SH-SY5Y (cell line): Measurements from ENCODE around the gene NXPE3.
A peak's percentile ranks its signal among the peaks of the same experiment; 100 is the strongest.

Source experiments
- GATA2 ChIP-seq: IDR thresholded peaks from 2 replicates; pipeline ENCODE4 v1.6.1; 2011; ENCODE audit warnings: mild to moderate bottlenecking, low read depth, low read length
- GATA3 ChIP-seq: IDR thresholded peaks from 2 replicates; pipeline ENCODE4 v1.6.1; 2011; ENCODE audit warnings: low read depth, mild to moderate bottlenecking, low read length, moderate library complexity

The NXPE3 gene

DNA sequence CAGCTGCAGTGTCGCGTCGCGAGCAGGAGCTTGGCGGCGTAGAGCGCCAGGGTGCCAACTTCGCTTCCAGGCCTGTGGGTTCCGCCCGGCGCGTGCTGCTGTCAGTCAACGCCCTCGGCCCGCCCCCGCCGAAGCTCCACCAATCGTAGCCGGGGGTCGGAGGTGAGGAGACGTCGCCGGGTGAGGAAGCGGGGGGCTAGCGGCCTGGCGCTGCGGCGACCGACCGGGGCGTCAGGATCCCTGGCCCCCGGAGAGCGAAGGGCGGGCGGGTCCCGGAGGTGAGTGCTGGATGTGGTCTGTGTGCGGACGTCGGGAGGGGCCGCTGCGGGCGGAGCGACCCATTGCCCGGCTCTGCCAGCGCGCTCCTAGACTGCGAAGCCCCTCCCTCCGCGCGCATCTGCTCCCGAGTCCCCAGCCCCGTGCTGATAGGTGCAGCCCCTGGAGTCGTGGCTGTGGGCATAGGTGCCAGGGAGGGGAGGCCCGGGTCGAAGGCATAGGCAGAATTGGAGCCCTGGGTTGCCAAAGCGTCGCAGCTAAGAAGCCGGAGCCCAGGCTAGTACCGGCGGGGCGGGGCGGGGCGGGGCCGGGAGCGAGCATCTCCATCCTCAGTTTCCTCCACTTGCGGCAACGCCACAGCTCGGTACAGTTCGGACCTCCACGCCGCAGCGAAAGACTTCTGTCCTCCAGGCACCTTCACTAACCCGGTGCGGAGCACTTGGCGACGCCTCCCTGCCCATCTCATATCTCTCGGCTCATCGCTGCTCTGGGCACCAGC is at the start of gene NXPE3:
Gene NXPE3, plus strand, starts transcription at position 165 of the 775 bp plus-strand sequence. CDS start 6,386 bp downstream, outside the sequence.
- TF ChIP-seq GATA3 (no peak), GATA2 (peak; percentile 99)

DNA sequence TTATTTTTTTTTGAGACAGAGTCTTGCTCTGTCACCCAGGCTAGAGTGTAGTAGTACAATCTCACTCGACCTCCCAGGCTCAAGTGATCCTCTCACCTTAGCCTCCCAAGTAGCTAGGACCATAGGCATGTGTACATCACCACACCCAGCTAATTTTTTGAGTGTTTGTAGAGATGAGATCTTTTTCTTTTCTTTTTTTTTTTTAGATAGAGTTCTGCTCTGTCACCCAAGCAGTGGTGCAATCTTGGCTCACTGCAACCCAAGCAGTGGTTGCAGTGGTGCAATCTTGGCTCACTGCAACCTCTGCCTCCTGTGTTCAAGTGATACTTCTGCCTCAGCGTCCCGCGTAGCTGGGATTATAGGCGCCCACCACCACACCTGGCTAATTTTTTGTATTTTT is 49.4 kb upstream of the NXPE3 start:
- TF ChIP-seq GATA2: no peak
- TF ChIP-seq GATA3: no peak

DNA sequence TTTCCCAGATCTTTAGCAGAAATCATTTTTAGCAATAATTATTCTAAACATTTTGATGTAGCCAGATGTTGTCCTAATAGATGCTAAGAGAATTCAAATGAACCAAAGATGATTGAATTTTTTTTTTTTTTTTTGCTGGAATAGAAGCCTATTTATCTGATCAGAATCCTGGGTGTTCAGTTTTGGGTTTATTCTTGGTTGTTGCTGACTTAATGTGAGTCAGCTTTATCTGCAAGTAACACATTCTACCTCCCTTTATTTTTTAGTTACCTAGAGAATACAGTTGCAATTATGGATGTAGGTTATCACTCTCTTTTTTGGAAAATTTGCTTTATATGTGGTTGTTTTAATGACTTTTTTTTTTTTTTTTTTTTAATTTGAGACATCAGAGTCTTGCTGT is 48.2 kb upstream of the NXPE3 start:
- TF ChIP-seq GATA3: no peak
- TF ChIP-seq GATA2: no peak

DNA sequence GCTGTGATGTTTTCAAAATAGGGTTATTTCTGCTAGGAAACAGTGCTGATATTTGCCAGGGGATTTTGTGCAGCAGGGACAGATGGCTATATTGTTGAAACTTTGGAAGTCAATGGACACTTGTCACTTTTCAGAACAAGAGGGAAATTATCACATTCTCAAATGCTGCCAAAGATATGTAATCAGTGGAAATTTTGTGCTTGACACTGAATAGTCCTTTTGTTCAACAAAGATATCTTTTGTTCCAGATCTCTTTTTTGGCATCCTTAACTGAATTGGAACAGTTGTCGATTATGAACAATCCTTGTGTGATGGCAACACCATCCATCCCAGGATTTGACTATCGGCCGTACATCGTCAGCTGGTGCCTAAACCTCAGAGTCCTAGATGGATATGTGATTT is 46.8 kb upstream of the NXPE3 start:
- TF ChIP-seq GATA2 (no peak), GATA3 (no peak)

DNA sequence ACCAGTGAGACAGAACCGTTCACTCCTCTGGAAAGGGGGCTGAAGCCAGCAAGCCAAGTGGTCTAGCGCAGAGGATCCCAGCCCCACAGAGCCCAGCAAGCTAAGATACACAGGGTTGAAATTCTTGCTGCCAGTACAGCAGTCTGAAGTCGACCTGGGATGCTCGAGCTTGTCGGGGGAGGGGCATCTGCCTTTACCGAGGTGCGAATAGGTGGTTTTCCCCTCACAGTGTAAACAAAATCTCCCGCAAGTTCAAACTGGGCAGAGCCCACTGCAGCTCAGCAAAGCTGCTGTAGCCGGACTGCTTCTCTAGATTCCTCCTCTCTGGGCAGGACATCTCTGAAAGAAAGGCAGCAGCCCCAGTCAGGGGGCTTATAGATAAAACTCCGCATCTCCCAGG is 43.2 kb upstream of the NXPE3 start:
- TF ChIP-seq GATA2 (no peak), GATA3 (no peak)

DNA sequence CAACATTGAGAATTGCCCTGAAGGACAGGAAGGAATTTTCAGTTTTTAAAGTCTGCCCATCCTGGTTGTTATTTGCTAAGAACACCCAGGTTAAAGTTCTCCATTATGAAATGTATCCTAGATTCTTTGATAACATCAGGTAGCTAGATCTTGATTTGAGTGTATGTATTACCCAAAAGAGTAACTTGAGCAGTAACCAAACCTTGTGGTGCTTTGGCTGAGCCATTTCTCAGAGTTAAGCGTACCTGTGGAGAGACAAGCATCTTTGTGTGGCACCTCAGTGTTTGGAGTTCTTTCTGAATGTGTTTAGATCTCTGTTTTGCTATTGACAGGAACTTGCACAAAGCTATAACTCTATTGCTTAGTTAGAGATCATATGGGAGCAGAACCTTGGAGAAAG is 34.2 kb upstream of the NXPE3 start:
- TF ChIP-seq GATA3 (no peak), GATA2 (no peak)

DNA sequence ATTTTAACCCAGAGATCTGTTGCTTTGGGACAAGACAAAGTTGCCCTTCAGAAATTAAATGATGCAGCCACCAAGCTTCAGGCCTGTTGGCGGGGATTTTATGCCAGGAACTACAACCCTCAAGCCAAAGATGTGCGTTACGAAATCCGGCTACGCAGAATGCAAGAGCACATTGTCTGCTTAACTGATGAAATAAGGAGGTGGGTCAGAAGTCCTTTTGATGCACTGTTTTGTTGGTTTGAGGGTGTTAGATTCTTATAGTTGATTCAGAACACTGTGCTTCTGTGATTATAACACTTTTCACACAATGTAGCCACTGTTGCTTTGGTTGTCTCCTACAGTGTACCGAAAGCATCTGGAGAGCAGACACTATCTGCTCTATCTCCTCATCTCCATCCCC is 20.8 kb upstream of the NXPE3 start:
- TF ChIP-seq GATA2 (peak; percentile 46; the same call in 1 of the 2 replicates), GATA3 (no peak; the same call in none of the 2 replicates)

DNA sequence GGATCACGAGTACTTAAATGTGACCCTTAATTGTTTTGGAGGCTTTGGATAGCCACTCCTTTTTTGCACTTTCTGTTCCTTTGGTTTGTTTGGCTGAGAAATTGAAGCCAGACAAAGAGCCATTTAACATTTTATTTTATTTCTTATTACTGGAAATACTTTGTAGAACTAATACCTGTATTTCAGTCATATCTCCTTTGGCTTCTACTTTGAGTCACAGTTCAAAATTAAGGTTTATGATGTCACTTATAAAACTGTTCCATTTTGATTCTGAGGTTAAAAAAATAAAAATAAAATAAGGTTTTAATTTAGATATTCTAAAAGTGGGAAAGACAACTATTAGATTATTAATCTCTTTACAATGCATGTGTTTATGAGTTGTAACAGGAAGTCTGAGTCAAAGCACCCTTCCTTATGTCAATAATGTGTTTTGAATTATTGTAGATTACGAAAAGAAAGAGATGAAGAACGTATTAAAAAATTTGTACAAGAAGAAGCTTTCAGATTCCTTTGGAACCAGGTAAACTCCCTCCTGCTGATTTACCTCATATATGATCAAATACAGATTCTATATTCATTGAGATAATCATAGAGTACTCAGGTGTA is 16.9 kb upstream of the NXPE3 start:
- no peak for TF ChIP-seq GATA3

DNA sequence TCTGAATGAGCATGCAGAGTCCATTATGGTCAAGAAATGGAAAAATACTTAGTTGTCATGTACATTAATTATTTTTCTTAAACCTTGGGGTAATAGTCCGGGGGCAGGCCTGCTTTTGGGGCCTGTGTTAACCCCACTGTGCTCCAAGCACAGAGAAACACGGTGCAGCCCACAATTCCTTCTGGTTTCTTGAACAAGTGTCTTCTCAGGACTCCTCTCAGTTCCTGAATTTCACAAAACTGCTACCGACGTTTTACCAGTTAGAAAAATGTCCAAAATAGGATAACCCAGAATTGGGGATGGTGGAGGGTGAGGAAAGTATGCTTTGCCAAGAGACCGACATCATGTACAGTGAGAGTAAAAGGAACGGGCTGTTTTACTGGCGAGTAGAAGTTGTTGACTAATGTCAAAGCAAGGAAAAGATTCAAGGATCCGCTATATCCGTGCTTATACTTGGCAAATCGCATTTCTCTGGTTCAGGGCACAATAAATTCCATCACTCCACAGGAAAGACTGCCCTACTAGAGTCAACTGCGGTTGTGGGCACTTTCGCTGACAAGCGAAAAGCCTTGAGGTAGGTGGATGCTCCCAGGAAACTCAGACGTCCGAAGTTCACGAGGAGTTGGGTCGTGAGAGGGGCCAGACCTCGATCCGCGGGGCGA is 495 bp upstream of the NXPE3 start:
- TF ChIP-seq GATA2 (no peak), GATA3 (no peak)

DNA sequence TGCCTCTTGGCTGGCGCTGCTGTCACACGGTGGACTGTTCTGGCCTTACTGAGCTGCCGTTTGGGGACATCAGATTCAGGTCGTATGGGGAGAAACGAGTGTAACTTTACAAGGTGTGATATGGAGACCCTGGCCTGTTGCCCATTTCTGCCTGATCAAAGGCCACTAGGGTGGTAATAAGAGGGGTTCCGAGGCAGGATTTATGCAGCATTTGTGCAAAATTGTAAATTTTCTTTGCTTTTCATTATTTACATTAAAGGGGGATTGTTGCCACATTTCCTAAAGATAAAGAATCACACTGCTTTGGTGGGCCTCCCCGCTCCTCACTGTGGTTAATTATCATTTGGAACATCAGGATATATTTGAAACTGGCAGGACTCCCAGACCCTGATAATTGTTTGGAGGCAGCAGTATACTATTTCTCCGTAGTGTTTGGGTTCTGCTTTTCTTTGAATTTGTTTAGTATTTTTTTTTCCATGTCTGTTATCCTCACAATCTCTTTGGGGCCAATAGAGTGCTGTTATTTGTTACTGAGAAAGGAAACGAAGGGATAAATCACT is 891 bp downstream of the NXPE3 start:
- TF ChIP-seq GATA3 (peak; percentile 68), GATA2 (peak; percentile 24; the same call in 1 of the 2 replicates)

DNA sequence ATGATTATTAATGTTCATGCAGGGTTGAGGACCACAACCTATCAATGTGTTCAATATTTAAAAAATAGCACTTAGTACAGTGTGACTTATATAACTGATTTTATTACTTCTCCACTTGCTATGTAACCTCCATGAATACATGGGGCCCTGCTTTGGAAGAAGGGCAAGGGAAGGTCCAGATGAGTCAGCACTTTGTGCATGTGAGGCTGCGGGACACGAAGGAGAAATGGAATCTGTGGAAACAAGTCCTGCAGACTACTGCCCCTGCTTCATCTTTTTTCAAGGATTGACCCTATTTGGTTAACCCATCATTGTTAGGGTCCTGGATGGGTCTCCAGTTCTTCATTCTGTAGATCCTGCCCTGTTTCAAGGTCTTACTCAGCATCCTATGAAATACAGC is 1.6 kb downstream of the NXPE3 start:
- TF ChIP-seq GATA2 (no peak), GATA3 (no peak)

DNA sequence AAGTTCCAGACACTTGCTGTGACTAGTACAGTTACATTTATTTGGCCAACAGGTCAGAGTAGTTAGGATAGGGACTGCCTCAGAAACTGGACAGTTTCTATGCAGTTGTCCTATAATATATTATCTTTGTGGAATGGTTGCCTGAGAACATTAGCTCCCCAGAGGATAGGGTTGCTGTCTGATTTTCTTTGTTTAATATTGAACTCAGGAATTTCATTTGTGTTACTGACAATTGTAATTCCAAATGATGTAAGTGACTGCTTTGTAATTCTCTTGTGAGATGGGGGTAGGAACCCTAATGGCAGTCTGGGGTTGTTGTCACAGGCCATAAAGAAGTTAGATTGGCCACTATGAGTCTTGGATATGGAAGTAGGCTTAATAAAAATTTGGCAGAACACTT is 2.2 kb downstream of the NXPE3 start:
- TF ChIP-seq GATA3: no peak
- TF ChIP-seq GATA2: no peak

DNA sequence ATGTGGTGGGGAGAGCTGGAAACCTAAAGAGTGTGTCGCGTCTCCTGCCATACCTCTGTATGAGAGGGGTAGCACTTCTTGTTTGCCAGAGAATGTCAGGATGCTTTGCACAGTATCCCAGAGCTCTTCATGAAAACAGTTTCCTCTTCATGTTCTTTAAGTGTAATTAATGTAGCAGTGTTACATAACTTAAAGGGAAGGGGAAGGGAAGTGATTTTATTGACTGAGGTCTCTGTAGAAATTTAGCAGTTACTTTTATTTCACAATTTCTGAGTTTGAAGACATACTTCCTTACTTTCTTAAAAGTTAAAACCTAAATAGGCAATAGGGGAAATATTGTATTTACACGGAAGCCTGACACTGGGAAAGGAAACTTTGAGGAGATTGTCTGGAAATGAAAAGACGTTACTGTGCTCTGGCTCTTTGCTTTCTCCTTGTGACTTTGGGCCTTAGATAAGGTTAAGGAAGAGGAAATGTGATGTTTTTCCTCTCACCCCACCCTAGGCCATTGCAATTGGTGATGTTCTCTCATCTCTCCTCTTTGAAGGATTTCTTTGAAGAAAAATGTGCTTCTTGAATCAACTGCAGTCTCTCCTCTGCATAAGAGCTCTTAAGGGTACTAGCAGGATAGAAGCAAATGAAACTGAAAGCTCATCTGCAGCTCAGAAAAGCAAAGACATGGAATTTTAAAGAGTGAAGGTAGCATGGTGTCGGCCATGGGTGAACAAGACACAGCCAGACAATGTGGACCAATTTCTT is 6.0 kb downstream of the NXPE3 start:
- TF ChIP-seq GATA3: no peak
- TF ChIP-seq GATA2: no peak

DNA sequence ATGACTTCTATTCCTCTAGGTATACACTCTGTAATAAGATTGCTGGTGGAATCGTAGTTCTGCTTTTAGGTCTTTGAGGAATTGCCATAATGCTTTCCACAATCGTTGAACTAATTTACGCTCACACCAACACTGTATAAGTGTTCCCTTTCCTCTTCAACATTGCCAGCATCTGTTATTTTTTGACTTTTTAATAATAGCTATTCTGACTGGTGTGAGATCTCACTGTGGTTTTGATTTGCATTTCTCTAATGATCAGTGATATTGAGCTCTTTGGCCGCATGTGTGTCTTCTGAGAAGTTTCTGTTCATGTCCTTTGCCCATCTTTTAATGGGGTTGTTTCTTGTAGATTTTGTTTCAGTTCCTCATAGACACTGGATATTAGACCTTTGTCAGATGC is 12.8 kb downstream of the NXPE3 start:
- TF ChIP-seq GATA2 (no peak), GATA3 (no peak)
